ENCODE measurements around the gene CCDC33.

CCDC33 gene

DNA sequence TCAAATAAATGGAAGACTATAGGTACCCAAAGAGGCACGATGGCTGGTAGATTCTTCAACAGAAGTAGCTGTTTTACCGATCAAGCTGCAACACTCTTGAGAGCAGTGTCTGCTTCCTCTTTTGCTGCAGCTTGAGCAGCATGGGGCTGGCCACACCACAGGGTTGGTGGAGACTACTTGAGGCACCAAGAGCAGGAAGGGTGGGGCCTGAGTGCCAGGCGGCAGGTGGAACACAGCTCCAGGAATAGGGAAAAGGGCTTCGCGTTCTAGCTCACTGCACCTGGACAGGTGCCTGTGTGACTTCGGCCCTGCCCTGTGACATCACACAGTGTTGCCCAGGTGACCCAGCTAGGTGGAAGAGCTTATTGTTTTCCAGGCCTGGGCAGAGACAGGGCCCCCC lies at the start of gene CCDC33:
CCDC33 (plus strand) TSS at position 365 of the 400 bp plus-strand sequence. CDS start 394 bp downstream, outside the sequence.
- DNase-seq (ENCODE audit: low spot score) = no peak

GRCh38 chr15:74188216-74188615 lies 47.9 kb upstream of the CCDC33 start:
- DNase-seq (ENCODE audit: low spot score) = no peak

GRCh38 chr15:74191798-74192197 lies 44.3 kb upstream of the CCDC33 start:
- no peak for DNase-seq (ENCODE audit: low spot score)

- no peak for DNase-seq (ENCODE audit: low spot score)
Observed at GRCh38 chr15:74192751-74193150, 43.4 kb upstream of the CCDC33 start.

GRCh38 chr15:74193299-74193718 lies 42.8 kb upstream of the CCDC33 start:
- peak; percentile 83 for DNase-seq (ENCODE audit: low spot score)

DNA sequence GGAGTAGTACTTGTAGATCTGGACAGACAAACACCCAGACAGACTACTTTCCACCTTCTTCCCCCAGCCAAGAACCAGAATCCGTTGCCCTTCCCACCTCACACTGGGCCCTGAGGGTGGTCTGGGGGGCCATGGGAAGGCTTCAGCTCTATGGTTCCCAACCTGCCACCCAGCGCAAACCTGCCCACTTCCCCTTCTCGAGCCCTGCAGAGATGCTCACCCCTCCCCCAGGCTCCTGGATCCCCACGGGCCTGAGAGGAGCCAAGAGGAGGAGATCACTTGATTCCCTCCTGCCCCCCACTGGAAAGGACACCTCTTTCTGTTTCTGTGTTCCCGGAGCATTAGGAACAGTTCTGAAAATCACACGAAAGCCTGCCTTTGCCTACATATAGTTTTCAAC lies 42.2 kb upstream of the CCDC33 start:
- DNase-seq (ENCODE audit: low spot score) = no peak

GRCh38 chr15:74194572-74195559 lies 41.3 kb upstream of the CCDC33 start:
- no peak for DNase-seq (ENCODE audit: low spot score)

DNA sequence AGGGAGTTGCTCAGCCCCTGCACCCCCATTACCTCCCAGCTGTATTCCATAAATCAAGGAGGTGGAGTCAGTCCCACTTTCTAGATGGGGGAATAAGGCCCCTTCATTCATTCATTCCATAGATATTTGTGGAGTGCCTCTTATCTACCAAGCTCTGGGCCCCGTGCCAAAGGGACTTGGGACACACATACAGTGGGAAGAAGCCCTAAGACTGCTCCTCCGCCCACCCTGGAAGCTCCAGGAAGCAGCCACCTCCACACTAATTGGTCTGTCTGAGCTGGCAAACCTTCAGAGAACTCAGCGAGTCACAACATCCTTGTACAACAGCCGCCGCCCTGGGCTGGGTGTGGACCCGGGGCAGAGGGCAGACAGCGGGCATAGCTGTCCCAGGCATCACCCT lies 40.0 kb upstream of the CCDC33 start:
- DNase-seq (ENCODE audit: low spot score) = peak; percentile 89

DNA sequence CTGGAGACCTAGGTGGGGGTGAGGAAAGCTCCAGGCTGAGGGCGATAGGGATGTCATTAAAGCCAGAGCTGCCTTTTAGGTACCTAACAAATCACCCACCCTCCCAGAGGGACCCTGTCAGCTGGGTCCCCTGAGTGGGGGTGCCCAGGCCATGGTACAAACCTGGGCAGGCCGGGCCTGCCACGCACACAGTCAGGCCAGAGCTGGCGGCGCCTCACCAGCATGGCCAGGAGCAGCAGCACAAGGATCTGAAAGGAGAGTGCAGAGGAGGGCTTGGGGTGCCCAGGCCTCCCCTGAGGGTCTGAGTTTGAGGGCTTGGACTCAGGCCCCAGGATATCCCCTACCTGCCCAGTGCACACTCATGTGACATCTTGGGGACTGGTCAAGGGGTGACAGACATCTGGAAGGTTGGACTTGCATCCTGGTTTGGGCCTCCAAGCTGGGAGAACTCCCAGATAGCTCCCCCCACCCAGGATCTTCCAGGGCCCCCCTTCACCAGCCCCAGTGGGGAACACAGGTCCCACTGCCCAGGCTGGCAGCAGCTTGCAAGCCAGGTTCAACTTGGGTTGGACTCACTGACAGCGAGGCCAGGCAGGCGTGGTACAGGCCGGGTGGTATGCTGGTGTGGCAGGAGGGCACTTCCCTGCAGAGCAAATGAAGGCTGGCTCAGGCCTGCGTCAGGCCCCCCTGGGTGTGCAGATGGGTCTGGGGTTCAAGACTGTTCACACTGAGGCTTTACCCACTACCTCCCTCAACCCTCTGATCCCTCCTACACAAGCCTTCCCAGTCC lies 38.8 kb upstream of the CCDC33 start:
- DNase-seq (ENCODE audit: low spot score) = no peak

DNA sequence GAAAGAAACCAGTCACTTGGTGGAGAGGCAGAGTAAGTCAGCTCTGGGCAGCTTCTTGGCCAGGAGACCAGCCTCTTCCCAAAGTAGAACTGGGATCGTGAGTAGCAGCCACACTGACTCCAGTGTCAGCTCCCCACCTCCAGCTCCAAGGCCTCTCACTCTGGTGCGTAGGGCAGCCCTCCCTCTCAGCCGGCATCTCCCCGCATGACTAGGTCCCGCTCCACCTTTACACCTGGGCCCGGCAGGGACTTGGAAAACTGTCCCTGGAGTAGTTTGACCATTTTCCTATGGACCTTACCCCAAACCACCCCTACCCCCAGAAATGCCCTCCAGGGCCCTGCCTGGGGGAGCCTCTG lies 36.9 kb upstream of the CCDC33 start:
- no peak for DNase-seq (ENCODE audit: low spot score)

DNA sequence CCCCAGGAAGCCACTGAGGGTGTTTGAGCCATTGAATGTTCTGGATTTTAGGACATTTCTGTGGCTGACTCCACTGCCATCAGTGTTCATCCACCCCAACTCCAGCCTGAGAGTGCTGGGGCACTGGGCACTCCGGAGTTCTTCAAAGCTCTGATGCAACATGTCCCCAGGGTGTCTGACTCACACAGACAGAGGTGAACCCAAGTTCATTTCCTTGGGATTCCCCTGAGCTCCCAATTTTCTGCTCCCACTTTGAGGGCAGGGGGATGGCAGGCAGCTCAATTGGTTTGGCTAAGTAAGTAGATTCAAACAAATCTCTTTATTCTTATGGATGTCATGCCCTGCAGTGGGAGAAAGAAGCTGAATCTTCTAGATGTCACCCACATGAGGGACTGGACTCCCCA lies 35.7 kb upstream of the CCDC33 start:
- DNase-seq (ENCODE audit: low spot score) = peak; percentile 88

DNA sequence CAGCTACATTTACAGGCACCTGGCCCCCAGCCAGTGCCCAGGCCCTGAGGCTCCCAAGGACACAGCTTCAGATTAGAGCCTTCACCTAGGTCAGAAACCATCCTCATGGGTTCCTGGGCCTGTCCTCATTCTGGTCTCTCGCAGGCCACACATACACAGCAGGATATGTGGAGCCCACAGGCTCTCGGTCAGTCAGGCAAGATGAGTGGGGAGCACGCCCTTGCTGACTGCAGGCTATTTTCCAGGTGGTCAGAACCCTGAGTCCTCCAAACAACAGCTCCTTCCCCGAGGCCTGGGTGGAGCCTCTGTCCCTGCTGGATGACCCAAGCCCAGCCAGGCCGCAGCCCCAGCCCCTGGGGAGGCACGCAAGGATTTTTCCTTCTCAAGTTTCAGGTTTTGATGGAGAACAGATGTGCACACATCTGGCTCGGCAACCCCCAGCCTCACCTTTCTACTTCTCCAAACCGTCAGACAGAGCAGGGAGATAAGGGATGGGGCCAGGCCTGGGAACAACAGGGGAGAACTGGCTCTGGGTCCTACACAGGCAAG lies 35.2 kb upstream of the CCDC33 start:
- DNase-seq (ENCODE audit: low spot score) = no peak

- DNase-seq (ENCODE audit: low spot score) = no peak
Observed at GRCh38 chr15:74201710-74202420, 34.3 kb upstream of the CCDC33 start.

GRCh38 chr15:74202452-74203401 lies 33.4 kb upstream of the CCDC33 start, which contains the start of gene STRA6:
TSS of gene STRA6 (minus strand) at chr15:74202787. CDS start at chr15:74202267, 520 bp downstream.
- DNase-seq (ENCODE audit: low spot score) = no peak

DNA sequence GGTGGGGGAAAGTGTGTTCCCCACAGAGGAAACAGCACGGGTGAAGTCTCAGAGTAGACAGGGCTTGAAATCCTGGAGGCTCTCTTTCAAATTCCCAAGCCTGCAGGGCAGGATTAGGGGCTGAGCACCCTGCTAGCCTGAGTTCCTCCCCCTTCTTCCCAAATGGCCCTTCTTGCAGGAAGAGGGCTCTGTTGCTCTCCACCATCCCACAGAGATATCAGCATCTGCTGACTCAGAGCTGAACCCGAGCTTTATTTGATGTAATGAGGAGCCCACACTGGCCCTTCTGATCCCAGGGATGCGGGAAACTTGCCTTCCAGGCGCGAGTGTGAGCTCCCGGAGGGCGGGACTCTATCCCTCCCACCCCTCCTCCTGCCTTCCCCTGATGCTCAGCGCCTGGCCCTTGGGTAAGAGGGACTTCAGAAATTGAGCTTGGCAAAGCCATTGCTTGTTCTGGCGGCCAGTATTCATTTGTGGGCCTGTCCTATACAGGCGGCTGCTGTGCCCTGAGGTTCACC lies 32.2 kb upstream of the CCDC33 start:
- DNase-seq (ENCODE audit: low spot score) = no peak

DNA sequence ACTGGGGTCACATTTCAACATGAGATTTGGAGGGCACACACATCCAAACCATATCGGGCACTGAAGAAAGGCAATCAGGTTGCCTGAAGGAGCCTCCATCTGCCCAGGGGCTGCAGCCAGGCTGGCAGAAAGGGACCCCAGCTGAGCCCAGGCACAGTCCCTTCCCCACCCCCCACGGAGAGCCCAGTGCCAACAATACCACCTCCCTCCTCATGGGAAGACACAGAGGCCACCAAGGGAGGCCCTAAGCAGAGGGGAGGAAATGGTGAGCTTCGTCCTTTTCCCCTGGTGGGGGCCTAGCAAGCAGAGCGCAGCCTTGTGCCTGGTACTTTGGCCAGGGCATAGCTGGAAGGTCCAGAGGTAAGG lies 30.6 kb upstream of the CCDC33 start:
- no peak for DNase-seq (ENCODE audit: low spot score)

DNA sequence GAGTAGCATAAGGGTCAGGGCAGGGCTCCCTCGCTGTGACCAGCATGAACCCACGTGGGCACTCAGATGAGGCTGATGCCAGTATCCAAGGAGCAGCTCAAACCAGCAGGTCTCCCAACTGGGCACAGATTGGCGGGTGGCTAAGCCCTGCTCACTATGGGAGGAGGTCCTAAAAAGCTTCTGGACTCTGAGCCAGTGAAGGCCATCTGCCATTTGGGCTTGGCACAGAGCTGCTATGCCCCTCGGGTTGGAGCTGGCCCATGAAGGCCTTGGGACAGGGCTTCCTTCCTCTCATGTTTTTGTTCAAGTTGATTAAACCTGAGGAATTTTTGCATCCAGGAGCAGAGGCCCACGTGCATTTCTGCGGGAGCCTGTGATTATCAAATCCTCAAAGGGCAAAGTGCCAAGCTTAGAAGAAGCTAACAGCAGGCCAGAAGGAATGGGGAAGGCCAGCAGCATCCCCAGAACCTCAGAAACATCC lies 29.3 kb upstream of the CCDC33 start:
- DNase-seq (ENCODE audit: low spot score) = no peak

DNA sequence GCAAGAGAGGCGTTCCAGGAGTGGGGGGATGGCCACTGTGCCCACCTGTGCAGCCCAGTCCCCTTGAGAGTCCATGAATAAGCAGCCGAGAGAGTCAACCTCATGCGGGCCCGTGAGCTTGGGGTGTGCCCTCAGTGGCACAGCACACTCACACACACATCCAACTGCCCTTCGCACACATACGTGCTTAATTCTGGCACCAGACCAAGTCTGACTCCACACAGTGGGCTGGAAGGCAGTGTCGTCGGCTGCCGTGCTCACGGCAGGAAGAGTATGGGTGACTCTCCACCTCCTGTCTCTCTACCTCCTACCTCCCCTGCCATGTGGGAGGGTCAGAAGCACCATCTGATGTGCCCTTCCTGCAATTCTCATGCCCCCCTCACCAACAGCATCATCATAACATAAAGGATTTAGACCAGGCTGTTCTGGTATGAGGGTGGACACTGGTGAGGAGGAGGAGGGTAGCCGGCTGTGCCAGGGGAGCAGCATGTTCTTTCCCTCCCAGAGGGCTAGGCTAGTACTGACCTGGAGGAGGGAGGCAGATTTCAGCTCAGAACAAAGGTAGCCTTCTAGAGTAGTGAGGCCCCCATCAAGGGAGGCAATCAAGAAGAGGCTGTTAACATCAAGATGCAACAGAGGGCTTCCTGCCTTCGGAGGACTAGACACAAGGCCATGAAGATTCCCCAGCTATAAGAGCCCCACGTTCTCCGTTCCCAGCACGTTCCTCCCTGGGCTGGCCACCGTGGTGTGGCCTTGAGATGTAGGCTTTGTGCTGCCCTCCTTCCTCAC lies 28.3 kb upstream of the CCDC33 start:
- no peak for DNase-seq (ENCODE audit: low spot score)

- no peak for DNase-seq (ENCODE audit: low spot score)
Observed at GRCh38 chr15:74208496-74208895, 27.6 kb upstream of the CCDC33 start.
